K562 (cell line): Measurements from ENCODE around the gene ST6GALNAC5. TPM values are rescaled to one million over a fixed set of nuclear protein-coding genes. Genes with fewer than 3 reads are reported as not detected.

Experiments
- ATAC-seq: fragments of 200-7000 bp; cut with Tn5 transposase; 3 replicates; pipeline ENCODE4 v1.9.1; 2020; ENCODE audit warnings: moderate library complexity
- BruUV-seq: library from RNA; stranded (reverse); fragments of 400-500 nt; replicated peaks from 2 replicates; lab custom pipeline; 2021; lab: Mats Ljungman, UMichigan
- CTCF ChIA-PET: fragments of 300-600 bp; formaldehyde crosslinking; extraction: SDS; loops from one replicate; lab custom pipeline; 2021; ENCODE audit warnings: low intra/inter-chr PET ratio; lab: Yijun Ruan, JAX
- POLR2A ChIA-PET: fragments of 300-600, 350-650 bp; sonication (Branson Sonifier 250); formaldehyde crosslinking; extraction: SDS; loops from one replicate; lab custom pipeline; 2021; ENCODE audit warnings: antibody characterized with exemption, inconsistent platforms; lab: Yijun Ruan, JAX
- DNase-seq, 4 experiments: peaks; one replicate each; pipeline versions ENCODE4 v3.0.0 to v3.0.0-alpha.2; 2011 to 2018; ENCODE audit warnings: low spot score in 3 of 4, mixed read lengths in 3 of 4; ENCODE audit errors: extremely low read depth in 1 of 4
- FAIRE-seq: peaks from 2 replicates; lab custom pipeline; 2011; peaks lifted over from hg19 to GRCh38; lab: Jason Lieb, UNC
- H2AFZ ChIP-seq: 2 replicates; pipeline ENCODE4 v1.6.0; 2011; ENCODE audit warnings: low read depth, low read length, control low read depth, inconsistent platforms
- H3K27ac ChIP-seq: fragments of 200-600 bp; 3 replicates; pipeline ENCODE4 v1.8.0; 2011; ENCODE audit warnings: low read depth, mild to moderate bottlenecking, control low read depth, inconsistent platforms, low read length, moderate library complexity, mixed read lengths; ENCODE audit errors: extremely low read depth
- H3K27me3 ChIP-seq, 2 experiments: fragments of 300-600 bp in 1 of 2; 2 replicates in 1 of 2; 3 replicates in 1 of 2; pipeline versions ENCODE4 v1.6.0 to v1.8.0; 2011; ENCODE audit warnings: inconsistent platforms in 2 of 2, low read length in 2 of 2, mild to moderate bottlenecking in 1 of 2, mixed read lengths in 1 of 2, moderate library complexity in 1 of 2; ENCODE audit not compliant: control insufficient read depth in 2 of 2, insufficient read depth in 2 of 2
- H3K36me3 ChIP-seq: fragments of 300-600 bp; 3 replicates; pipeline ENCODE4 v1.8.0; 2011; ENCODE audit warnings: mild to moderate bottlenecking, low read length, inconsistent platforms; ENCODE audit not compliant: control insufficient read depth, insufficient read depth
- H3K4me1 ChIP-seq, 2 experiments: fragments of 200-600 bp in 1 of 2; replicated peaks in 1 of 2; 2 replicates in 1 of 2; 3 replicates in 1 of 2; pipeline versions ENCODE4 v1.5.1 to v1.8.0; 2011; ENCODE audit warnings: inconsistent platforms in 2 of 2, low read length in 2 of 2, mild to moderate bottlenecking in 1 of 2, mixed read lengths in 1 of 2, moderate library complexity in 1 of 2; ENCODE audit not compliant: control insufficient read depth in 2 of 2, insufficient read depth in 2 of 2
- H3K4me2 ChIP-seq: 2 replicates; pipeline ENCODE4 v1.6.1; 2011; ENCODE audit warnings: low read length, control low read depth, inconsistent platforms, mixed read lengths; ENCODE audit not compliant: insufficient read depth
- H3K4me3 ChIP-seq: fragments of 200-600 bp; sonication (generic), shearing (Covaris generic); 2 replicates; pipeline ENCODE4 v1.5.1; 2016; ENCODE audit warnings: control low read depth, inconsistent platforms
- H3K79me2 ChIP-seq: fragments of 200-600 bp; 3 replicates; pipeline ENCODE4 v1.8.0; 2011; ENCODE audit warnings: low read length, inconsistent platforms; ENCODE audit not compliant: control insufficient read depth, insufficient read depth
- H3K9ac ChIP-seq, 2 experiments: 2 replicates each; pipeline versions ENCODE4 v1.6.0 to v1.6.1; 2011; ENCODE audit warnings: low read depth in 2 of 2, low read length in 2 of 2, control low read depth in 1 of 2, inconsistent platforms in 1 of 2, mild to moderate bottlenecking in 1 of 2, mixed read lengths in 1 of 2; ENCODE audit not compliant: insufficient read depth in 1 of 2
- H3K9me1 ChIP-seq: one replicate; pipeline ENCODE4 v1.6.0; 2011; ENCODE audit warnings: inconsistent platforms, mild to moderate bottlenecking, low read length, moderate library complexity; ENCODE audit not compliant: control insufficient read depth, insufficient read depth
- H3K9me3 ChIP-seq: replicated peaks from 2 replicates; pipeline ENCODE4 v1.5.1; 2011; ENCODE audit warnings: low read depth, low read length, inconsistent platforms; ENCODE audit not compliant: control insufficient read depth, insufficient read depth
- H4K20me1 ChIP-seq: replicated peaks from 2 replicates; pipeline ENCODE4 v1.6.1; 2011; ENCODE audit warnings: low read length, inconsistent platforms, mixed read lengths; ENCODE audit not compliant: control insufficient read depth, insufficient read depth
- CCAR2 ChIP-seq: fragments of 200-400 bp; formaldehyde crosslinking; IDR thresholded peaks from 2 replicates; pipeline ENCODE4 v1.6.1; 2017; ENCODE audit warnings: mild to moderate bottlenecking, low read depth, low read length
- ETV6 ChIP-seq, 3 experiments: fragments of 150-350 bp in 1 of 3; sonication (generic) in 1 of 3; formaldehyde crosslinking in 1 of 3; IDR thresholded peaks; 2 replicates each; pipeline versions ENCODE4 v1.6.1 to v1.8.0; 2014 to 2022; ENCODE audit warnings: borderline replicate concordance in 2 of 3, low read depth in 2 of 3, antibody characterized with exemption in 1 of 3, low read length in 1 of 3, mild to moderate bottlenecking in 1 of 3, missing genetic modification reagents in 1 of 3
- ZNF764 ChIP-seq: fragments of 250-450 bp; sonication (Bioruptor Pico); IDR thresholded peaks from 2 replicates; pipeline ENCODE4 v1.4.0; 2020; ENCODE audit warnings: low read depth, mild to moderate bottlenecking, moderate library complexity
- WGBS: fragments of 100-300 bp; shearing (Covaris generic); methylation state at CpG from one replicate; pipeline ENCODE4 v1.1.6; 2016; ENCODE audit warnings: low coverage, mixed read lengths; ENCODE audit not compliant: insufficient coverage; ENCODE audit errors: missing lambda C conversion rate; 5-methylcytosine and 5-hydroxymethylcytosine counted together
- in situ Hi-C: fragments of 300-500 bp; cut with MboI; formaldehyde crosslinking; loops from 4 replicates; pipeline ENCODE4 v1.15.0; 2018; ENCODE audit warnings: inconsistent platforms, mixed read lengths
- intact Hi-C: fragments of 100-400 bp; cut with micrococcal nuclease; formaldehyde crosslinking; loops from 2 replicates; pipeline ENCODE4 v1.14.2; 2022
- polyA plus RNA-seq, 8 experiments: library from polyadenylated mRNA; depleted of rRNA in 4 of 8; stranded (reverse) in 5 of 8; unstranded in 3 of 8; fragments of >200 nt; fragmentation: Nextera tagmentation in 2 of 8; fragmentation: Illumina TruSeq in 1 of 8; extraction: Ambion mirVana in 2 of 8; extraction: Trizol in 1 of 8; gene quantifications; 2 replicates each; pipeline versions ENCODE4 v1.2.1 to v1.2.3, GENCODE V29; 2011 to 2014; ENCODE audit warnings: inconsistent platforms in 1 of 8, missing spikeins in 1 of 8
- total RNA-seq, 7 experiments: library from RNA; depleted of rRNA in 6 of 7; stranded (reverse); fragments of >200 nt in 6 of 7; fragmentation: Illumina TruSeq in 2 of 7; extraction: Trizol in 2 of 7; gene quantifications; 2 replicates each; pipeline versions ENCODE4 v1.2.1 to v1.2.3, GENCODE V29; 2011 to 2021; ENCODE audit warnings: low replicate concordance in 1 of 7

The ST6GALNAC5 gene
- total and polyA plus RNA-seq, 9 of the 15 experiments (the other 6 are each of a cell fraction or from before 2014, with no cell fraction given): 0.04 to 0.14 TPM; not detected in 7

DNA sequence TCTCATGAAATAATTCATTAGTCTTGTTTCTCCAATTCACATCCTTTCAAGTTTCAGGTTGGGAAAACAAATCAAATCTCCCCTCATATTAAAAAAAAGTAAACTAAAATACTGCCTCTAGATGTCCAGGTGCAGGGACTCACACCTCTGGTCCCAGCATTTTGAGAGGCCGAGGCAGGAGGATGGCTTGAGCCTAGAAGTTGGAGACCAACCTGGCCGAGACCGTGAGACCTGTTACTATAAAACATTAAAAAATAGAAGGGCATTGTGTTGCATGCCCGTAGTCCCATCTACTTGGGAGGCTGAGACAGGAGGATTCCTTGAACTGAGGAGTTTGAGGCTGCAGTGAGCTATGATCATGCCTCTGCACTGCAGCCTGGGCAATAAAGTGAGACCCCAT lies 61.9 kb downstream of the ST6GALNAC5 start:
- BruUV-seq: no TSS peak
- no peaks in the 10 kb centered on the region for H3K9me3 ChIP-seq
- no peaks in the 10 kb centered on the region for H3K79me2 ChIP-seq
- 0% methylated on average over 4 of the region's 4 CpGs for whole genome bisulfite sequencing
- no peak overlapping the region for H2AFZ ChIP-seq
- ChIA-PET CTCF (no interaction called here), POLR2A (no interaction called here)
- H3K27me3 ChIP-seq: no peaks in the 10 kb centered on the region
- no peaks in the 10 kb centered on the region for H4K20me1 ChIP-seq
- no peak for ATAC-seq
- no peak for DNase-seq
- no peaks in the 10 kb centered on the region for H3K4me1 ChIP-seq
- FAIRE-seq: no peak
- no peaks in the 10 kb centered on the region for H3K36me3 ChIP-seq
- H3K9me1 ChIP-seq: no peaks in the 10 kb centered on the region
- H3K9ac ChIP-seq: no peak overlapping the region
- TF ChIP-seq ETV6 (IDR thresholded peaks at IDR 0.05; ENCODE audit: borderline replicate concordance in 1 of 2, low read depth in 2 of 2, low read length in 1 of 2) (no peak), ETV6 (CRISPR knock-in tag; IDR thresholded peaks at IDR 0.05; ENCODE audit: borderline replicate concordance) (no peak), CCAR2 (no peak), ZNF764 (CRISPR knock-in tag) (no peak)
- in situ Hi-C loops: no loop called here
- no peak overlapping the region for H3K4me2 ChIP-seq
- H3K4me3 ChIP-seq: no peak overlapping the region
- no peak overlapping the region for H3K27ac ChIP-seq
- intact Hi-C loops: no loop called here
